Common myeloid progenitor, CD34-positive (primary cell): Measurements from ENCODE around the gene SENP3.

Source experiments
- CTCF ChIA-PET: fragments of 350-600 bp; sonication (Branson Sonifier 250); formaldehyde crosslinking; loops from one replicate; lab custom pipeline; 2021; ENCODE audit warnings: antibody characterized with exemption; lab: Charles Lee
- POLR2A ChIA-PET: fragments of 350-600 bp; sonication (Branson Sonifier 250); formaldehyde crosslinking; loops from one replicate; lab custom pipeline; 2021; ENCODE audit warnings: antibody characterized with exemption; lab: Charles Lee
- DNase-seq, 3 donors: peaks; one replicate each; pipeline versions ENCODE4 v3.0.0 to v3.0.0-alpha.2; 2013
- H3K27ac ChIP-seq, 2 experiments: 1 replicate in 1 of 2; 2 replicates in 1 of 2; pipeline ENCODE4 v1.7.0; 2013; ENCODE audit warnings: inconsistent platforms in 2 of 2, low read length in 2 of 2, mild to moderate bottlenecking in 2 of 2, low read depth in 1 of 2, moderate library complexity in 1 of 2; ENCODE audit not compliant: severe bottlenecking in 2 of 2, insufficient read depth in 1 of 2, poor library complexity in 1 of 2
- H3K27me3 ChIP-seq, 5 experiments: replicated peaks in 2 of 5; 1 replicate in 3 of 5; 2 replicates in 2 of 5; pipeline versions ENCODE4 v1.6.1 to v1.7.0; 2013; ENCODE audit warnings: low read length in 4 of 5, mild to moderate bottlenecking in 2 of 5, moderate library complexity in 2 of 5, inconsistent platforms in 1 of 5; ENCODE audit not compliant: insufficient read depth in 5 of 5, control insufficient read depth in 4 of 5
- H3K36me3 ChIP-seq, 4 experiments: 1 replicate in 2 of 4; 2 replicates in 2 of 4; pipeline versions ENCODE4 v1.6.1 to v1.7.0; 2013; ENCODE audit warnings: low read length in 3 of 4, control low read depth in 1 of 4, mild to moderate bottlenecking in 1 of 4; ENCODE audit not compliant: control insufficient read depth in 4 of 4, insufficient read depth in 4 of 4
- H3K4me1 ChIP-seq, 4 experiments: 1 replicate in 3 of 4; 2 replicates in 1 of 4; pipeline versions ENCODE4 v1.6.1 to v1.7.1; 2013; ENCODE audit warnings: low read length in 3 of 4, mild to moderate bottlenecking in 3 of 4, control low read depth in 1 of 4, inconsistent platforms in 1 of 4, moderate library complexity in 1 of 4; ENCODE audit not compliant: control insufficient read depth in 4 of 4, insufficient read depth in 4 of 4; ENCODE audit errors: control extremely low read depth in 1 of 4
- H3K4me3 ChIP-seq, 7 experiments: 1 replicate in 4 of 7; 2 replicates in 3 of 7; pipeline versions ENCODE4 v1.5.1 to v1.7.0; 2013; ENCODE audit warnings: mild to moderate bottlenecking in 7 of 7, low read length in 6 of 7, moderate library complexity in 6 of 7, inconsistent platforms in 2 of 7, low read depth in 2 of 7, control low read depth in 1 of 7; ENCODE audit not compliant: insufficient read depth in 4 of 7, control insufficient read depth in 1 of 7; ENCODE audit errors: extremely low read depth in 1 of 7
- H3K9me3 ChIP-seq, 5 experiments: 1 replicate in 4 of 5; 2 replicates in 1 of 5; pipeline versions ENCODE4 v1.6.1 to v1.7.1; 2013; ENCODE audit warnings: low read length in 4 of 5, mild to moderate bottlenecking in 2 of 5, inconsistent platforms in 1 of 5, low read depth in 1 of 5, moderate library complexity in 1 of 5; ENCODE audit not compliant: control insufficient read depth in 4 of 5, insufficient read depth in 2 of 5; ENCODE audit errors: control extremely low read depth in 1 of 5
- WGBS: methylation state at CpG from one replicate; pipeline ENCODE4 v1.1.5; 2013; ENCODE audit not compliant: insufficient coverage; 5-methylcytosine and 5-hydroxymethylcytosine counted together

The SENP3 gene

GRCh38 chr17:7620835-7621234, 59.1 kb downstream of the SENP3 start:
- no peaks in the 10 kb centered on the region for H3K36me3 ChIP-seq
- no peaks in the 10 kb centered on the region for H3K4me1 ChIP-seq
- WGBS: 90% methylated on average over 5 of the region's 8 CpGs
- no peaks in the 10 kb centered on the region for H3K9me3 ChIP-seq
- H3K27me3 ChIP-seq: no peaks in the 10 kb centered on the region
- ChIA-PET CTCF (interaction anchor here (0.9 to 1.7 kb wide), 2 partner anchors 9 to 96 kb away, joined by 3 read pairs; partner anchors contain the start of gene SHBG), POLR2A (no interaction called here)
- no peak overlapping the region for H3K27ac ChIP-seq
- no peak for DNase-seq
- H3K4me3 ChIP-seq: no peak overlapping the region
